Progenitor cell of endocrine pancreas (in vitro differentiated cells): ENCODE data around the gene PARK7. TPM values are rescaled to one million over a fixed set of nuclear protein-coding genes. Genes with fewer than 3 reads are reported as not detected.
A peak's percentile ranks its signal among the peaks of the same experiment; 100 is the strongest.
"Not testable (repeated sequence)": the region's sequence is repeated elsewhere in the genome, so short reads cannot be mapped to it uniquely, and the experiment has no call there.

Experiments used
- DNase-seq: peaks from one replicate; pipeline ENCODE4 v3.0.0; 2021; ENCODE audit warnings: low spot score; ENCODE audit not compliant: unreplicated experiment
- H3K27ac Mint-ChIP-seq: 2 replicates; pipeline ENCODE4 v1.8.0; 2021; ENCODE audit warnings: mild to moderate bottlenecking, moderate library complexity, mixed read lengths
- H3K27me3 Mint-ChIP-seq: 2 replicates; pipeline ENCODE4 v1.8.0; 2021; ENCODE audit warnings: mixed read lengths
- H3K36me3 Mint-ChIP-seq: 2 replicates; pipeline ENCODE4 v1.8.0; 2022; ENCODE audit warnings: mixed read lengths; ENCODE audit not compliant: insufficient read depth
- H3K4me1 Mint-ChIP-seq: 2 replicates; pipeline ENCODE4 v1.8.0; 2021; ENCODE audit warnings: low read depth, mixed read lengths
- H3K4me3 Mint-ChIP-seq: 2 replicates; pipeline ENCODE4 v1.8.0; 2021; ENCODE audit warnings: low read depth, mild to moderate bottlenecking, moderate library complexity, mixed read lengths
- H3K9me3 Mint-ChIP-seq: 2 replicates; pipeline ENCODE4 v1.8.0; 2021; ENCODE audit warnings: low read depth, mixed read lengths
- CTCF ChIP-seq: fragments of 200-600 bp; sonication (generic); IDR thresholded peaks from one replicate; pipeline ENCODE4 v1.5.0; 2021; ENCODE audit warnings: antibody characterized with exemption, mild to moderate bottlenecking; ENCODE audit not compliant: unreplicated experiment
- total RNA-seq: library from RNA; stranded (reverse); gene quantifications from 2 replicates; pipeline ENCODE4 v1.2.1, GENCODE V29; 2021

PARK7 gene
- total RNA-seq, 1 donor from 2014 or later = 218 TPM

GRCh38 chr1:7940745-7941436 lies 20.6 kb upstream of the PARK7 start, which contains the start of gene TNFRSF9:
TSS of gene TNFRSF9 (minus strand) at chr1:7940839. CDS start at chr1:7939994, 845 bp downstream.
- Mint-ChIP-seq H3K27ac (no peak within 1 kb of the TSS), H3K27me3 (peaks cover 63% of the 10 kb centered on the region), H3K36me3 (no peaks in the 10 kb centered on the region), H3K9me3 (no peaks in the 10 kb centered on the region), H3K4me1 (no peaks in the 10 kb centered on the region), H3K4me3 (no peak within 1 kb of the TSS)
- no peak for DNase-seq
- no peak for TF ChIP-seq CTCF

GRCh38 chr1:7941437-7941793 lies 20.1 kb upstream of the PARK7 start:
- Mint-ChIP-seq H3K4me3 (no peak overlapping the region), H3K27ac (no peak overlapping the region), H3K36me3 (no peaks in the 10 kb centered on the region), H3K9me3 (no peaks in the 10 kb centered on the region), H3K27me3 (peaks cover 62% of the 10 kb centered on the region), H3K4me1 (no peaks in the 10 kb centered on the region)
- no peak for DNase-seq
- TF ChIP-seq CTCF = no peak

- Mint-ChIP-seq H3K27me3 (peaks cover 60% of the 10 kb centered on the region), H3K4me1 (no peaks in the 10 kb centered on the region), H3K27ac (no peak overlapping the region), H3K4me3 (no peak overlapping the region), H3K36me3 (no peaks in the 10 kb centered on the region), H3K9me3 (no peaks in the 10 kb centered on the region)
- TF ChIP-seq CTCF = peak; percentile 44
- DNase-seq = no peak
These were observed 19.1 kb upstream of the PARK7 start for GRCh38 chr1:7942214-7942921.

DNA sequence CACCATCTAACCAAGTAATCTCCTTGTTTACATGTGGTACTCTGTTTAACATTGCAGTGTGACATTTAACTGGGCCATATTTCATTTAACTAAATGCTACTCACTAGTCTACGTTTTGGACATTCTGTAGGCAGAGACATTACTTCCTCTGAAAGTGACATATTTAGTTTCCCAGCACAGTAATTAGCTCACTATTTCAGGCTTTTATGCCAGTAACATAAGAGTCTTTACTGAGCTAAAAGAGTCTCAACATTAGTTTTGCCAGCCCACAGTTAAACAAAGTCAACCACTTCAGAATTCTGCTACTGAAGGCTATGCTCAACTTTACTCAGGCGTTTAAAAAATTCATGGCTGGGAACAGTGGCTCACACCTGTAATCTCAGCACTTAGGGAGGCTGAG lies 18.3 kb upstream of the PARK7 start:
- H3K27ac Mint-ChIP-seq = no peak overlapping the region
- DNase-seq = no peak
- H3K9me3 Mint-ChIP-seq = no peaks in the 10 kb centered on the region
- H3K27me3 Mint-ChIP-seq = peaks cover 56% of the 10 kb centered on the region
- TF ChIP-seq CTCF = no peak
- no peaks in the 10 kb centered on the region for H3K4me1 Mint-ChIP-seq
- H3K4me3 Mint-ChIP-seq = no peak overlapping the region
- no peaks in the 10 kb centered on the region for H3K36me3 Mint-ChIP-seq

DNA sequence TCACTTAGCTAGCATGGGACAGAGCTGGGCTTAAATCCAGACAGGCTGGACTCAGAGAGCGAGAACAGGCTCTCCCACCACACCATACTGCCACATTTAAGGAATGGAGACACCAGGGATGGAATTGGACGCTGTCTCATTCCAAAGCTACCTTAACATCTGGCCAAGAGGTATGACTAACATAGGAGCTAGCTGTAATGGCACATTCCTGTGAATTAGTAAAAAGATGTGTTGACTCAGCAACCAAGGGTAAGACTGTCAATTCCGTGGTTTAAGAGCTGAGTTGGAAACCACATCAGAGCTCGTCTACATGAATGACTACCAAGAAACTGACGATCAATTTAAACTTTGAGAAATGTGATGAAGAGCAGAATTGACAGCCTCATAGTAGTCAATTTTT lies 12.6 kb upstream of the PARK7 start:
- TF ChIP-seq CTCF = no peak
- DNase-seq = no peak
- Mint-ChIP-seq H3K9me3 (peaks cover 3% of the 10 kb centered on the region), H3K4me1 (no peaks in the 10 kb centered on the region), H3K27ac (no peak overlapping the region), H3K36me3 (no peaks in the 10 kb centered on the region), H3K27me3 (peaks cover 5% of the 10 kb centered on the region), H3K4me3 (no peak overlapping the region)

DNA sequence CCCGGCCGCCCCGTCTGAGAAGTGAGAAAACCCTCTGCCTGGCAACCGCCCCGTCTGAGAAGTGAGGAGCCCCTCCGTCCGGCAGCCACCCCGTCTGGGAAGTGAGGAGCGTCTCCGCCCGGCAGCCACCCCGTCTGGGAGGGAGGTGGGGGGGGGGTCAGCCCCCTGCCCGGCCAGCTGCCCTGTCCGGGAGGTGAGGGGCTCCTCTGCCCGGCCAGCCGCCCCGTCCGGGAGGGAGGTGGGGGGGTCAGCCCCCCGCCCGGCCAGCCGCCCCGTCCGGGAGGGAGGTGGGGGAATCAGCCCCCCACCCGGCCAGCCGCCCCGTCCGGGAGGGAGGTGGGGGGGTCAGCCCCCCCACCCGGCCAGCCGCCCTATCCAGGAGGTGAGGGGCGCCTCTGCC lies 8.7 kb upstream of the PARK7 start:
- H3K27ac Mint-ChIP-seq, H3K36me3 Mint-ChIP-seq, H3K4me1 Mint-ChIP-seq, DNase-seq, H3K27me3 Mint-ChIP-seq, H3K4me3 Mint-ChIP-seq, H3K9me3 Mint-ChIP-seq: not testable (repeated sequence)
